SW 1271 (cell line): ENCODE data around the gene PDZRN4.
"Not testable (repeated sequence)": the region's sequence is repeated elsewhere in the genome, so short reads cannot be mapped to it uniquely, and the experiment has no call there.

Source experiments
- DNase-seq, 2 experiments: peaks; one replicate each; lab custom pipeline; 2025; lab: John Stamatoyannopoulos, UW

The PDZRN4 gene

DNA sequence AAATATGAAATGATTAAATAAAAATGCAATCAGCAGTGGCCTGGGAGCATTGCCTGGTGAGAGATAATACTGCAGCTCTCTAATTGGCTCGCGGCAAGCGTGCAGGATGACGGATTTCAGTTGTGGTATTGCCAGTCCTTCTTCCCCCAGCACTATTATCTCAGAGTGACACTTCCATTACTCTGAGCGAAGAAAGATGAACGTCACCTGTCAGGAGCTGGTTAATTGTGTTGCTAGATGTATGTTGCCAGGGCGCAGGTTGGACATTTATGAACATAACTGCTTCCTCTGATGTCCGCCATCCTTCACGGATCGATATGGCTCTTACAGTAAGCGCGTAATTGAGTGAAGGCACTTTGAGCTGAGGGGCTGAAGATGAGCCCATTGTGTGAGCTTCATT lies 374.9 kb downstream of the PDZRN4 start:
- DNase-seq, result no peak

DNA sequence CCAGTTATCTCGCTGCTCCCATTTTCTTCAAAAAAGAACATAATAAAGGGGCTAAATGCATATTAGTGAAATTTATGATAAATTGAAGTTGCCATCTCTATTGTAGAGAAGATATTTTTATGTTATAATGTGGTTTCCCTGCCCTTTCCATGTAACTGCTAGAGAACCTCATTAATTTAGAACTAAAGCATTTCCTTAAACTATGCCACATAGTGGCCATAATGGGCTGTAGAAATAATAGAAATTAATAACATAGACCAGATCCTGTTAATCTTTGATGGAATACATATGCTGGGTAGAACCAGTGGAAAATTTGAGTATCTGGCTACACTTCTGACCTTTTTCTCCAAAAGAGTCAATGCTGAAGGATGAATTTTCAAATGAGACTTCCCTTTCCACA lies 376.7 kb downstream of the PDZRN4 start:
- DNase-seq, result no peak

DNA sequence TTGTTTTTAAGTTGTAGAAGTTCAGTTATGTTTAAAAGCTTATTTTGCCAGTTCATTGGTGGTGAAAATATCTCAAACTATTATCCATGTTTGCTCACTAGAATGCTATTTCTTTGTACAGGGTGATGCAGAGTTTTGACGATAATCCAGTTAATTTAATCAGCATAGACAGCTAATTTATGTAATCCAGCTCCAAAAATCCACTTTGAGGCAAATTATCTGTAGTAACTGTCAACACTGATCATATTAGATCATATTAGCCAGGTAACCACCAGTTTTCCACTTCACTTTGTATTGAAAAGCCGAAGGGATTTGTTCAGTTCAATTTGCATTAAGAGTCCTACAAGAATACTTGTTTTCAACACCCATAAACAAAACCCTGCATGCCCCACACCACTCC lies 378.6 kb downstream of the PDZRN4 start:
- no peak for DNase-seq

DNA sequence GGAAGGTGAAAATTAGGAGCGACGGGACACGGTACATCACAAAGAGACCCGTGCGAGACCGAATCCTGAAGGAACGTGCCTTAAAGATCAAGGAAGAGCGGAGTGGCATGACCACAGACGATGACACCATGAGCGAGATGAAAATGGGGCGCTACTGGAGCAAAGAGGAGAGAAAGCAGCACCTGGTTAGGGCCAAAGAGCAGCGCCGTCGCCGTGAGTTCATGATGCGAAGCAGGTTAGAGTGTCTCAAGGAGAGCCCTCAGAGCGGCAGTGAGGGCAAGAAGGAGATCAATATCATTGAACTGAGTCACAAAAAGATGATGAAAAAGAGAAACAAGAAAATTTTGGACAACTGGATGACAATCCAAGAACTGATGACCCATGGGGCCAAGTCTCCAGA lies 385.3 kb downstream of the PDZRN4 start:
- DNase-seq, result no peak

DNA sequence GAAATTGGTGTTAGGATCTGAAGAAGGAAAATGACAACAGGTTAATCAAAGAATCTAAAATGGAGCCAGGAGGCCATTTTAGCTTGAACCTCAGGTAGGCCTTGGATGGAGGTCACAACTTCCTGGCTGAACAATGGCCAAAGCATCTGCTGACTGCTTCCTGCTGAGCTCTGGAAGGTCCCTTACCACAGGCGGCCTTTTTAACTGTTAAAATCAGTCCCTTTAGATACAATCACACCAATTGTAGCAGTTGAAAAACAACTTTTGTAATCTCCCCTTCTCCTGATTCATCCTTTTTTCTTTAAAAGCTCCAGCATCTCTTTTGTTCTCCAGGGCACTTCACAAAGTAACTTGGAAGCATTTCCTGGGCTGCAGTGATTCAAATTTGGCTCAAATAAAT lies 388.8 kb downstream of the PDZRN4 start:
- no peak for DNase-seq

DNA sequence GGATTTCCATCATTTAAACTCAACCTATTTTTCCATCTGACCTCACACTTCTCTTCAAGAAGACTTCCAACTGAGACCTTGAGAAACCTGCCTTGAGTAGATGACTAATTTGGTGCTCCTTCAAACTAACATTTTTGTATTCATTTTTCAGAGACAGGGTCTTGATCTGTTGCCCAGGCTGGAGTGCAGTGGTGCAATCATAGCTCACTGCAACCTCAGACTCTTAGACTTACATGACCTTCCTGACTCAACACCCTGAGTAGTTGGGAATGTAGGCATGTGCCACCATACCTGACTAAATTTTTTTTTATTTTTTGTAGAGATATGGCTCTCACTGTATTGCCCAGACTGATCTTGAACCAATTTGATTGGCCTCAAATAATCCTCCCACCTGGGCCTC lies 389.9 kb downstream of the PDZRN4 start:
- no peak for DNase-seq

DNA sequence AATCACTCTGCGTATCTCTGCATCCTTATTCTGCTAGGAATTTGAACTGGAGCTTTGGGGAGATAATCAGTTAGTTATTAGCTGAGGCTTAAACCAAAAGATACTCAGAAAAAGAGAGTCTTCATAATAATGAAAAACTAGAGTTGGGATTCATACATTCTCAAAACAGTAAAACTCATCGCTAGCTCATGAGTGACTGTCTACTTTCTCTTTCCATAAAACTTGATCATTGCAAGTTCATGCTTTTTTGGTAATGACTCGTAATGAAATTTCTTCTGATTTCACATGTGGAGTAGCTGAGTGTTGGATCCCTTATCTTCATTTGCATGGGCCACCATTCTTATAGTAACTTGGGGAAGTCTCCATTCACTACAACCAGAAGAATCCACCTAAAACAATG lies 397.7 kb downstream of the PDZRN4 start:
- DNase-seq, result no peak

DNA sequence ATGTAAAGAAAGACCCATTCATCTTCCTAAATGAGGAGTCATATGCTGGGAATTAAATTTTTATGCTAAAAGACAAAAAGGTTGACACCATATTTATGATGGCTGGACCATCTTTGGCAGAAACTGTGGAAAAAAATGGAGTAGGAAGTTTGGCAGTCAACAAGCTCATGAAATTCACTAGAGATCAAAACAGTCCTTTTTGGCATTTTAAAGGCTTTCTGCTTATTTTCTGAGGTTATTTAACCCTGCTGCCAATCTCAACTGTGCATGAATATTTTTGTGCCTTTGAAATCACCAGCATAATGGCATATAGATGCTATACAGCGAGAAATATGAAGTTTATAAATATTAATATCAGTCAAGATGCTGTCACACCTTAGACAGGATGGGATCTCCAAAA lies 399.5 kb downstream of the PDZRN4 start:
- no peak for DNase-seq

DNA sequence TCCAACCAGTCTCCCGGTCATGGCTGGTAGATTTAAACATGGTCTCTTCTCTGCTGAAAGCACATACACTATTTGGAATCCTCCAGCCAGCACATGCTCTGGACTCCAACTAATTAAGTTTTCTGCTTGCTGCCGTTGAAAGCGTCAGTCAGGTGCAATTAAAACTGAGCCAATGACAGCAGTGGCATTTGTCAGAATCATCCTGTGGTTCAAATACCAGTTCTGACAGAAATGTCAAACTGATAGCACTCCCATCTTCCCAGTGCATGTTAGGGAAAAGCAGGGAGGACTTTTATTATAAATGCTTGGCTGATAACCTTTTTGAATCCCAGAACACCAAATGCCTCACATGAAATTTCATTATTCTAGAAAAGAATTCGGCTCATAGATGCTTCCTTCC lies 401.8 kb downstream of the PDZRN4 start:
- DNase-seq, result no peak

DNA sequence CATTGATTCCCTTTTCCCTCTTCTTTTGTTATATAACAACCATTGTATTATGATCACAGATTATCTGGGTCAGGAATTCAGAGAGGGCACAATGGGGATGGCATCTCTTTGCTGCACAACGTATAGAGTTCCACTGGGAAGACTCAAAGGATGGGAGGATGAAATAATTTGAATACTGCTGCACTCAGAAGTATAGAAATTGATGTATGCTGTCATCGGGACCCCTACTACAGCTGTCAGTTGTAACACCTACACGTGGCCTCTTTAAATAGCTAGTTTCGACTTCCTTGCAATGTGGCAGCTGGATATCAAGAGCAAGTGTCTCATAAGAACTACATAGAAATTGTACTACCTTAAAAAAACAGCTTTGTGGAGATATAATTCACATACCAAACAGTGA lies 408.1 kb downstream of the PDZRN4 start:
- no peak for DNase-seq

DNA sequence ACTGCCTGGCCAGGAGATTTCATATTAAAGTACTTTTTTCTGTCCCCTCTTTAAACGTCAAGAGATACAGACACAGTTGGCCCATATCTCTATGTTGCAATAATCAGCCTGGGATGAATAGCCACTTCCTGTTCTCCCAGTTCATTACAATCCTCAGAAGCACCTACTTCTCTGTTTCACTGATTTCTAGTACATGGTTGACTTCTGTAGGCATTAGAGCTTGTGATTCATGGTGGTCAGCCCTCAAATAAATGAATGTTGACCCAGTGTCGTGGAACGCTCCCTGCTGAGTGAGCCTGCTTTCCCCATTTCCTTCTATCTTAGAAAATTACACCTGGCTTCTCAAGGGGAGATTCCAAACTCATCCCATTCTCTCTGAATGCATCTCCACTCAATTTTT lies 416.7 kb downstream of the PDZRN4 start:
- no peak for DNase-seq

DNA sequence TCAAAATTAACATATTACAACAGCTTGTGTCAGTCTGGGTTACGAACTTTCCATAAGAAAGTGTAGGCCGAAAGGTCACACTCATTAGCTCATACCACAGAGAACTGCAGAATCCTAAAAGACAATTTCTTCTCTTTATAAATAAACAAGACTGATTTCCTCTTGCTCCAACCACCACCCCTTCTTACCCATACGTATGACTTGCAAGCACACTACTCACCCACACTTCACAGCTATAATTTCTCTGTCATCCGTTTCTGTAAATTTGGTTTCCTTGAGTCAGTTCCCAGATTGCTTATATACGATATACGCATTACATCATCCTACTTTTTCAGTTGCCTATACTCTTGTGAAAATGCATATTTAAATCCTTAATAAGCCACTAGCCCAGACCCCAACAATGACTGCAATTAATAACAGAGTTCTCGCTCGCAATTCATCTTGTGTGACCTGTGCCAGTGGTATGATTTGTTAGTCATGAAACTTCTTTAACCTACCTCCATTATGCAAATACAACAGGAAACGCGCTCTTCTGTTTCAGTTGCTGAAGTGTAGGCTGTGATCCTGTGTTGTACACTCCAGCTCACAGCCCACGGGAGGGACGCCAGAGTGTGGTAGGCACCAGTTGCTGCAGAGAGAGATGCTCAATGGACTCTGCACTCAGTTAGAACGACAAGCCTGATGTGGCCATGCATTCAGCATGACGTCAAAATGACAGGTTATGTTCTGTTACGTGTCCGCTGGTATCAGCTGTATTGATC lies 417.6 kb downstream of the PDZRN4 start:
- DNase-seq, result no peak

DNA sequence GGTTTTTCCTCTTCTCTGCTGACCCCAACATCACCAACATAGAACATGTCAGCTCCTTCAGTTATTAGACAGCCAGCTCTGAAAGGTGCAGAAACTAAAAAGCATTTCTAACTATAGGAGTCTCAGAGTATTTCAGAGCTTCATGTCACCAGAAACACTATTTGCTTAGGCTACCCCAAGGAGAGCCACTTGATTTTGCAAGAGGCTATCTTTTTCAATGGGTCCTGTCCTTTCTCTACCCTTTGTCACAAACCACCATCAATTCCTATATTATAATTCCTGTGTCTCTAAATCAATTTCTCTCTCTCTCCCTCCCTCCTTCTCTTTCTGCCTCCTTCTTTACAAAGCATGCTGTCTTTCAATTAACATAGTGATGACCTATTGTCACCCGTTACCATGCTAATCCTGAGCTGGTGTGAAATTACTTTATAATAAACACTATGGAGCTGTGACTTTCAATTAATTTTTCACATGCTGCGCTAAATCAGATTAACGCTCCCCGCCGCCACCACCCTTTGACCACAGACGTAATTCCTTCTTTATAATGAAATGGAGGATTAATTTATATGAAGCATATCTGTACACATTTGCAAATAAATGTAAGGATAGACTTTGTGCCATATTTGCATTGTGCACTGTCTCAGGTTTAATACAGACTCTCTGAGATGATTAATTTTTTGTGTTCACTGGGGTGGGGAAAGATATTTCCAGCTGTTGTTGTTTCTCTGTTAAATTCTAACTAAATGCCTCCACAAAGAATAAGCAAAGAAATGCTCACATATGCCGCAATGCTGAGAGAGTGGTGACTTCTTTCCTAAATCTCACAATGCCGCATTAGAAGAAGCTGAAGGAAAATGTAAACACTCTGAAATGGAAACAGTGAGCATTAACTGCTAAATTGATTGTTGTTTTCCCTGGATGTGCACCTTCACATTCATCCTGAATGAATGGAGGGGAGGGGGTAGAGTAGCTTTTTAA lies 418.6 kb downstream of the PDZRN4 start:
- no peak for DNase-seq

DNA sequence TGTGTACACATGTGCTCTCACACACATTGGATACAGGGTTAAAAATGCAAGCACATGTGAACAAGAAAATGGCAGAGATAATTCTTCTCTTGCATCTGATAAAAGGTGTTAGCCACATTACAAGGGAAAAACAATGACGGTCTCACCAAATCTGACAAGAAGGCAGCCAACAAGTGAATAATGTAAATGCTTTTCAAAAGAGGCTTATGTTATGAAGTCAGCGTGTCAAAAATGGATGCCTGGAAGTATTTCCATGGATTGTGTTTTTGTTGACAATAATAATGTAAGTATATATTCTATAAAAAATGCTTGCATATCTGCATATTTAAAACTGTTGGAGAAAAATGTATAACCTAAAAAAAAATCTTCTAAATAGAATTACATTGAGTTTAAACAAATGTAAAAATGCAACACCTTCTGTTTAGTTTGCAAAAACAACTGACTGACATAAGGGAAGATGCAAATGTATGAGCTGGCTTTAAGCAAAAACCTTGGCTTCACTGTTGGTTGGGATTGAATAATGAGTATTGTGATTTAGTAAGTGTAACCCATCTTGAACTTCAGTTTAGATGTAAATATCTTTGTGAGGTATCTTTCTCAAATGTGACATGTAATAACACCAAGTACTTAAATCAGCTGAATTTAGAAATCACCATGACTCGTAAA lies 424.9 kb downstream of the PDZRN4 start:
- DNase-seq, result no peak

DNA sequence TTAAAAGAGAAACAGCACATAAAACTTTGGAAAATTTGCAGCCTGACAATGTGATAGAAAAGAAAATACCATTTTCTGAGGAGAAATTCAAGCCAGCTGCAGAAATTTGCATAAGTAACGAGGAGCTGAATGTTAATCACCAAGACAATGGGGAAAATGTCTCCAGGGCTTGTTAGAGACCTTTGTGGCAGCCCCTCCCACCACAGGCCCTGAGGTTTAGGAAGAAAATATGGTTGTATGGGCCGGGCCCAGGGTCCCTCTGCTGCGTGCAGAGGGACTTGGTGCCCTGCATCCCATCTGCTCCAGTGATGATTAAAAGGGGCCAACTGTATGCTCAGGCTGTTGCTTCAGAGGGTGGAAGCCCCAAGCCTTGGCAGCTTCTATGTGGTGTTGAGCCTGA lies 427.1 kb downstream of the PDZRN4 start:
- not testable (repeated sequence) for DNase-seq

DNA sequence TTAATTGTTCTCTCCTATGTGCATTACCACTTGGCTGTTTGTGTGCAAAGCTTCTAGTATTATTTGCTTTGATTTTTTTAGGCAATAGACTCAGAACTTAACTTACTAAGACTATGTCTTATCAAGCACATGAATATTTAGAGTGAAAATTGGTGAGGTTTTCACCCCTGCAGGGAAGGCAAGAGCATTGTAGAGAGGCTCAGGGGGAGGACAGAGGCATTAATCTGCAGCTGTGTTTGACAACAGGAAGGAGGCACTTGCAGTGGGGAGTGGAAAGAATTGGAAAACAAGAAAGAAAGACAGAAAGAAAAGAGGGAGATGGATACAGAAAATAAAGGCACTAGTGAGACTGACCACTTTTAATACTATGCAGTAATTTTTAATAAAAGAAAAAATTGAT lies 431.6 kb downstream of the PDZRN4 start:
- DNase-seq, result no peak

DNA sequence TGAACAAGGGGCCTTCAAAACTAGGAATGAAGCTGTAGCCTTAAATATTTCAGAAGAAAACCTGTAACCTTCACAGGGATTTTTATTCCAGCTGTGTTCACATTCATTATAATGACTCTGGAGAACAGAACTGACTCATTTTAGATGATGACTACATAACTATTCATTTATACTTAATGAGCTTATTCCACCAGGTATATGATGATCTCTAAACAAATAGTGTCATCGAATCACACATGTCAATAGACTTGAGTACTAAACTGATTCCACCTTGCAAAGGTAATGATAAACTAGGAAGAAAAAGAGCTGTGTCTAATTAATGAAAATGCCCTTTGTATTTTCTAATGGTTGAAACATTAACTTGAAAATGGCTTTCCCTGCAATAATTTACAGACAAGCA lies 433.2 kb downstream of the PDZRN4 start:
- DNase-seq, result no peak
